T-helper 22 cell (primary cell): Measurements from ENCODE around the gene AP4M1.
"Not testable (repeated sequence)": the region's sequence is repeated elsewhere in the genome, so short reads cannot be mapped to it uniquely, and the experiment has no call there.

ENCODE experiments used
- DNase-seq: peaks from one replicate; pipeline ENCODE4 v3.0.0-alpha.2; 2020; ENCODE audit warnings: low read depth

AP4M1 gene

DNA sequence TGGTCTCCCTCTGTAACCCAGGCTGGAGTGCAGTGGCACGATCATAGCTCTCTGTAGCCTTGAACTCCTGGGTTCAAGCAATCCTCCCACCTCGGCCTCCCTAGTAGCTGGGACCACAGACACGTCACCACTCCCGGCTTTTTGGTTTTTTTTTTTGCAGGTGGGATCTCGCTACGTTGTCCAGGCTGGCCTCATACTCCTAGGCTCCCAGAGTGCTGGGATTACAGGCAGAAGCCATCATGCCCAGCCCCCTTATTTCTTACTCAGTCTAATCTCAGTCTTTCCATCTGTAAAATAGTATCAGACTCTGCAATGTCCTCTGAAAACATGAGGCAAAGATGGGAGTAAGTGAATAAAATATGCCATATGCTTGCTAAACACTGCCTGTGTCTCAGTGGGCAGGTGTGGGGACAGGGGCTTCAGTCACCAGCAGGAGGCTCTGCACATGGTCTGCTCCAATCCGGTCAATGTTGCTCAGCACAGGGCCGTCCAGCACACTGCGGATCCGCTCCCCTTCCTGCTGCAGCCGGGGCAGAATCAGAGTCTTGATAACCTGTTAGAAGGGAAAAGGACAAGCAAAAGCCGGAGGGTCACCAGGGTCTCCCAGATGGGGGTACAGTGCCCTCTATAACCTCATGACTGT is 8.2 kb downstream of the AP4M1 start:
- no peak for DNase-seq

DNA sequence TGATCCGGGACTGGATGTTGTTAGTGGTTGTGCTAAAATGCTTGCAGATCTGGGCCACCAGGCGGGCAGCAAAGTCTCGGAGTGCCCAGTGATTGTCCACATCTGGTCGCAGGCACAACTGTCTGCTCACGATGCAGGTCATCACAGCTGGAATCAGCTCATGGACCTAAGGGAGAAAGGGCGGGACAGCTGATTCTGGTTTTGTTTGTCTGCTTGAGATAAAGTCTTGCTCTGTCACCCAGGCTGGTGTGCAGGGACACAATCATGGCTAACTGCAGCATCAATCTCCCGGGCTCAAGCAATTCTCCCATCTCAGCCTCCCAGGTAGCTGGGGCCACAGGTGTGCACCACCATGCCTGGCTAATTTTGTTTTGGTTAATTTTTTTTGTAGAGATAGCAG is 9.7 kb downstream of the AP4M1 start:
- DNase-seq: no peak

DNA sequence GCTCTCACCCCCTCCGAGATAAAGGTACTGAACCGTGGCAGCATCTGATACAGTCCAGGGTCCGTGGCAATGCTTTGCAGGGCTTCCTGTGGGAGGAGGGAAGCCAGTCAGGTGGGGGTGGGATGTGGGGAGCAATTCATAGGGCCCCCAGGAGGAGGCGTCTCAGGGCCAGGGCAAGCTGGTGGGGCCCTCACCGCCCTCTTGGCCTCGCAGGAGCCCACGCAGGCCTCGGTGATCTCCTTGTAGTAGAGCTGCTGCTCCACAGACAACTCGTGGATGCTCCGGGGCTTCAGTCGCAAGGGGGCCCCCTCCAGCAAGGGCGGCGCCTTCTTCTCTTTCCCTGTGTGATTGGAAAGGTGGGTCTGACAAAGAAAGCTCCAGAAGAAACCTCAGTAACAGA is 10.5 kb downstream of the AP4M1 start:
- no peak for DNase-seq

DNA sequence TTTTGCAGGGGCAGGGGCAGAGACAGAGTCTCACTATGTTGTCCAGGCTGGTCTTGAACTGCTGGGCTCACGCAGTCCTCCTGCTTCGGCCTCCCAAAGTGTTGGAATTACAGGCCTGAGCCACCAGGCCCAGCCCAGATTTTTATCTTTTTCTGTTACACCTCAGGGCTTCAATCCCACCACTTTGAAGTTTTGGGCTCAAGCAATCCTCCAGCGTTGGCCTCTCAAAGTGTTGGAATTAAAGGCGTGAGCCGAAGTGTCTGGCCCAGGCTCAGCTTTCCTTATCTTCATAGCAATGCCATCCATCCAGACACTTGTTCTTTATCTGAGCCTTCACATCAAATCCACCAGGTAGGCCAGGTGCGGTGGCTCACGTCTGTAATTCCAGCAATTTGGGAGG is 13.6 kb downstream of the AP4M1 start:
- DNase-seq: no peak

DNA sequence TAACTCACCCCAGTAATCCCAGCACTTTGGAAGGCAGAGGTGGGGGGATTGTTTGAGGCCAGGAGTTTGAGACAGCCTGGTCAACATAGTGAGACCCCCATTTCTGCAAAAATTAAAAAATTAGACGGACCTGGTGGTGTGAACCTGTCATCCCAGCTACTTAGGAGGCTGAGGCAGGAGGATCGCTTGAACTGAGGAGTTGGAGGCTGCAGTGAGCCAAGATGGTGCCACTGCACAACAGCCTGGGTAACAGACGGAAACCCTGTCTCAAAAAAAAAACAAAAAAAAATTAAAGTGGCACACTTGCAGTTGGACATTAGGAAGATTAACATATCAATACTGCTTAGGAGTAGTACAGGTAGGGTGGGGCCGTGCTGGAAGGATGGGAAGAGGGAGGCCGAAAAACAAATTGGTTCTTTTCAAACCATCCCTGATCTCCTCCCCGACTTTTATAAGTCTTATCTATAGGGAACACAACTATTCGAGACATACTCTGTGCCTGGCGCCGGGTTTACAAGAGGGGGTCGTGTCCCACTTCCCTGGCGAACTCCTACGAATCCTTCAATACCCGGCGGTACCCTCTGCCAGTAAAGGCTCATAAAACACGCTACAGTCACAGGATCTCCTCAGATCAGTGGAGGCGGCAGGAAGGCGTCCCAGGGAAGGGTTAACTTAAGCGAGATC is 17.1 kb downstream of the AP4M1 start:
- no peak for DNase-seq

DNA sequence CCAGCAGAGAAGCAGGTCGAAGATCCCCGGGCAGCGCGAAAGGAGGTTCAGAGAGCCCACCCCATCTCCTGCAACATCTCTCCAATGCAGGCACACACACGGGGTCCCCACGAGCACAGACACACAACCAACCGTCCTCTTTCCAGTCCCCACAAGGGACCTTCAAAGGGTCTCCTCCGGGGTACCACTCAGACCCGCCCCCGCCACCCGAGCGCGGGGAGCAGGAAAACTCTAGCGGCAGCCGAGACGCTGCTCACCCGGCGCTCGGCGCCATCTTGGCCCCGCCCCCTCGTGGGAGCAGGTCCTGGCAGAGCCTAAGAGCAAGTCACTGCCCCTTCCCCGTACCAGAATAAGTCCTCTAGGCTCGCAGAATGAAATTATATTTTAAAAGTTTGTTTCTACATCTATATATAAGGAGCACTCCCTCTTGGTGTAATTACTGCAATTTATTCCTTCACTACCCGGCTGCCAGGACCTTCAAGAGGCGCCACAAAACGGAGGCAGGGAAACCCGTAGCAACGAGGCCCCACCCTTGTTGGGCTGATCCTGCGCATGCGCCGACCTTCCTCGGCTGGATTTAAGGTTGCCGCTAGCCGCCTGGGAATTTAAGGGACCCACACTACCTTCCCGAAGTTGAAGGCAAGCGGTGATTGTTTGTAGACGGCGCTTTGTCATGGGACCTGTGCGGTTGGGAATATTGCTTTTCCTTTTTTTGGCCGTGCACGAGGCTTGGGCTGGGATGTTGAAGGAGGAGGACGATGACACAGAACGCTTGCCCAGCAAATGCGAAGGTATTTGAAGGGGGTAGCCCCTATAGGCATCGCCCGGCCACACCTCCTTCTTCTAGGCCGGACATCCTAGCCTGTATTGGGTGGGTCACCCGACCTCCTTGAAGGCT is 17.9 kb downstream of the AP4M1 start, which contains the start of the genes CNPY4 and TAF6:
CNPY4 (plus strand) TSS at position 563 of the 898 bp plus-strand sequence; CDS start at position 674, 111 bp downstream.
TAF6 (minus strand) TSS at position 287 of the 898 bp plus-strand sequence. CDS start 5,149 bp downstream, outside the sequence.
- DNase-seq: peak; percentile 92

DNA sequence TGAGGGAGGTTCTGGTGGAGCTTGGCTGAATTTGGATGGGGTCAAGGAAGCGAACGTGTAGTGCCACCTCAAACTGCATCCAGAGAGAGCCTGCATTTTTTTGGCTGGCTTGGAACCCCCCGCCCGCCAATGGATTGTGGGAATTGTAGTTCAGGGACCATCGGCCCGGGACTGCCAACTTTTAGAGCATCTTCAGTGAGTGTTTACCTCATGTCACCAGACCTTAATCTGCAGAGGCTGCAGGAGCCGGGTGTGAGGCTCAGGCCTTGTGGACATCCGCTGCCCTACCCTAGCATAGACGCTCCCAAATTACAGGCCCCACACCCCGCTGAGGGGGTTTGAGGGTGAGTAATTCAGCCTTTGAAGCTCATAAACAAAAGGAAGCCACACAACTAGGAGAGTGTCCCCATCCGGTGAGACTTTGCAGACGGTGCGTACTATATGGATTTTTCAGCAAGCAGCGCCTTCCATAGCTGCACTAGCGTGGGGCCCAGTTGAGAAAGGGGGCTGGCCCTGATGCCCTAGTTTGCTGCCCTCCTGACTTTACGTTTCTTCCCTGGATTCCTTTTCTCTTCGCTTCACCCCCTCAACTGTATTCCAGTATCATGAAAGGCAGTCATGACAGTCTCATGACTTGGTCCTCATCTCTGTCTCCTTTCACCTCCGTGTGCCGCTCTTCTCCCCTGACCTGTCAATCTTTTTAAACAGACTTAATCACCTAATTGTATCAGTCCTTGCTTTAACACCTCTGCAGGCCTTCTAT is 18.7 kb downstream of the AP4M1 start:
- peak; percentile 59 for DNase-seq

DNA sequence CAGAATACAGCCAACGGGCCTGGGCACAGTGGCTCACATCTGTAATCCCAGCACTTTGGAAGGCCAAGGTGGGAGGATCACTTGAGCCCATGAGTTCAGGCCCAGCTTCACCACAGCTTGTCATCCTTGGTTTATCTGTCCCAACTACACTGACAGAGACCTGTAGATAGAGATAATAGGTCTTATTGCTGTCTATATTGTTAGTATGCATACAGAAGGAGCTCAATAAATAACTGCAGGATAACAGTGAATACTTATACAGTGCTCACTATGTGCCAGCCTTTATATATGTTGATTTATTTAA is 19.2 kb downstream of the AP4M1 start:
- DNase-seq: no peak

DNA sequence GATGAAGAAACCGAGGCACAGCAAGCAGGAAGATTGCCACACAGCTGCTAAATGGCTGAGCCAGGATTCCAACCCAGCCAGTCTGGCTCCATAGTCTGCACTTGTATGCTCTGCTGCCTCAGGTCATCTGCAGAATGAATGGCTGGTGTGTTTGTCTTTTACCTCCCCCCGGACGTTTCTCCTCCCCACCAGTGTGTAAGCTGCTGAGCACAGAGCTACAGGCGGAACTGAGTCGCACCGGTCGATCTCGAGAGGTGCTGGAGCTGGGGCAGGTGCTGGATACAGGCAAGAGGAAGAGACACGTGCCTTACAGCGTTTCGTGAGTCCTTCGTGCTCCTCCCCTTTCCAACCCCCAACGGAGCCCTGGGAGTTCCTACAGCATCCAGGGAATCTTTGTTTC is 20.6 kb downstream of the AP4M1 start:
- no peak for DNase-seq

DNA sequence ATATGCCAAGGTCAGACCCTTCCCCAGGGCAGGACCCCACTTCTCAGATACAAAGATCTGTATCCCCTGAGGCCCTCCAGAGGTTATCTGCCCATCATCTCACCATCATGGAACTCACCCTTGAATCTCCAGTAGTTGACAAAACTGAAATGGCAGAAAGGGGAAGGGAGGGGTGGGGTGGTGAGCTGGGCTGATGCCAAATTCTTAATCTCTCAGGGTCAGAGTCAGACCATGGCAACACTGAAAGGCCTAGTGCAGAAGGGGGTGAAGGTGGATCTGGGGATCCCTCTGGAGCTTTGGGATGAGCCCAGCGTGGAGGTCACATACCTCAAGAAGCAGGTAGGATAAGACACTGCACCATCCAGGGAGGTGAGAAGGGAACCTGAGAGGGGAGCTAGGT is 21.1 kb downstream of the AP4M1 start:
- DNase-seq: no peak

DNA sequence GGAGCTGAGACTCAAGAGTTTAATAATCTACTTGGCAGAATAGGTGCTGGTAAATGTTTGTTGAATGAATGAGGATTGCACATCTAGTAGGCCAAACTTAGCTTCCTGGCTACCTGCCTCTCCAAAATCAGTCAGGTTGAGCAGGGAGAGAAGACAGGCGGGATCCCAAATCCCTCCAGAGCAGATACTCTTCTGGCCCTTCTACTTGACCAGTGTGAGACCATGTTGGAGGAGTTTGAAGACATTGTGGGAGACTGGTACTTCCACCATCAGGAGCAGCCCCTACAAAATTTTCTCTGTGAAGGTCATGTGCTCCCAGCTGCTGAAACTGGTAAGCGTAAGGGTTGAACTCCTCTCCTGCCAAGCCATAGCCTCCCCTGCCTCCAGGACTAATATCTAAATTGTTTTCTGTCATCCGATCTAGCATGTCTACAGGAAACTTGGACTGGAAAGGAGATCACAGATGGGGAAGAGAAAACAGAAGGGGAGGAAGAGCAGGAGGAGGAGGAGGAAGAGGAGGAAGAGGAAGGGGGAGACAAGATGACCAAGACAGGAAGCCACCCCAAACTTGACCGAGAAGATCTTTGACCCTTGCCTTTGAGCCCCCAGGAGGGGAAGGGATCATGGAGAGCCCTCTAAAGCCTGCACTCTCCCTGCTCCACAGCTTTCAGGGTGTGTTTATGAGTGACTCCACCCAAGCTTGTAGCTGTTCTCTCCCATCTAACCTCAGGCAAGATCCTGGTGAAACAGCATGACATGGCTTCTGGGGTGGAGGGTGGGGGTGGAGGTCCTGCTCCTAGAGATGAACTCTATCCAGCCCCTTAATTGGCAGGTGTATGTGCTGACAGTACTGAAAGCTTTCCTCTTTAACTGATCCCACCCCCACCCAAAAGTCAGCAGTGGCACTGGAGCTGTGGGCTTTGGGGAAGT is 23.1 kb downstream of the AP4M1 start:
- DNase-seq: no peak

DNA sequence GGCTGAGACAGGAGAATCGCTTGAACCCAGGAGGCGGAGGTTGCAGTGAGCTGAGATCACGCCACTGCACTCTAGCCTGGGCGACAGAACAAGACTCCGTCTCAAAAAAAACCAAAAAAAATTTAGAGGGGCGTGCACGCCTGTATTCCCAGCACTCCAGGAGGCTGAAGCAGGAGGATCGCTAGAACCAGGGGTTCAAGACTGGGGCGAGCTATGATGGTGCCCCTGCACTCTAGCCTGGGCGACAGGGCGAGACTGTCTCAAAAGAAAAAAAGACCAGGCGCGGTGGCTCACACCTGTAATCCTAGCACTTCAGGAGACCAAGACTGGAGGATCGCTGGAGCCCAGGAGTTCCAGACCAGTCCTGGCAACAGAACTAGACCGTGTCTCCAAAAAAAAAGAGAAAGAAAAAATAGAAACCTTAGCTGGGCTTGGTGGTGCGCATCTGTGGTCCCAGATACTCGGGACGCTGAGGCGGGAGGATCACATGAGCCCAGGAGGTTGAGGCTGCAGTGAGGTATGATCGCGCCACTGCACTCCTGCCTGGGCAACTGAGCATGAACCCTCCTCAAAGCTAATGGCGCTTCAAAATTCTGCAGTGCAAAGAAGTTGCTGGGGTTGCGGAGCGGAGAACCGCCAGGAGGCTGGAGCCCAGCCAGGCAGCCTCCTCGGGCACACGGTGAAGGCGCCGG is 24.9 kb downstream of the AP4M1 start:
- DNase-seq: no peak

DNA sequence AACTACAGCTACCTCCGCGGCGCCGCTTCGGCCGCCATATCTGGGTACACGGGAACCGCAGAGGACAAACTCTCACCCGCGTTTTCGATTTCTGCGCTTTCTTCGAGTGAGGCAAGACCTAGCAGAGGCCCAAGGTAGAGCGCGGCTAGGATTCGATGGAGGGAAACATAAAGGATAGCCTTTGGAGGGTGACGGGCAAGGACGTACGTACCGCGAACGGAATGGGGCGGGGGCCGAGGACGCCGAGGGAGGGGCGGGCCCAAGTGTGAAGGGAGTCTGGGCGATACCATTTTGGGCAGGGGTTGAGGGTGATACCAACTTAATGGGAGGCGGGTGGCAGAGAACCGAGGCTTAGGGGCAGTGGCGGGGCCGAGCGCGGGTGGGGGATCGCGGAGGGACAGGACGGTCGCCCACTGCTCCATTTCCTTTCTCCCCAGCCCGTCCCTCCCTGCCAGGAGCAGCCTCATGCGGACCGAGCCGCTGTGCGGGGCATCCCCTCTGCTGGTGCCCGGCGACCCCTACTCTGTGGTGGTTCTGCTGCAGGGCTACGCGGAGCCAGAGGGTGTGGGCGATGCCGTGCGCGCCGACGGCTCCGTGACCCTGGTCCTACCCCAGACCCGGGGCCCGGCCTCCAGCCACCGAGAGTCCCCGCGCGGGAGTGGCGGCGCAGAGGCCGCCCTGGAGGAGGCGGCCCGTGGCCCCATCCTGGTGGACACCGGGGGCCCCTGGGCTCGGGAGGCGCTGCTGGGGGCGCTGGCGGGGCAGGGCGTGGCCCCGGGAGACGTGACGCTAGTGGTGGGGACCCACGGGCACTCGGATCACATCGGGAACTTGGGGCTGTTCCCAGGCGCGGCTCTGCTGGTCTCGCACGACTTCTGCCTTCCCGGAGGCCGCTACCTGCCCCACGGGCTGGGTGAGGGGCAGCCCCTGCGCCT is 25.8 kb downstream of the AP4M1 start, which contains the start of gene MBLAC1:
MBLAC1 (plus strand) TSS at position 37 of the 935 bp plus-strand sequence; CDS start at position 466, 429 bp downstream.
- DNase-seq: peak; percentile 85

DNA sequence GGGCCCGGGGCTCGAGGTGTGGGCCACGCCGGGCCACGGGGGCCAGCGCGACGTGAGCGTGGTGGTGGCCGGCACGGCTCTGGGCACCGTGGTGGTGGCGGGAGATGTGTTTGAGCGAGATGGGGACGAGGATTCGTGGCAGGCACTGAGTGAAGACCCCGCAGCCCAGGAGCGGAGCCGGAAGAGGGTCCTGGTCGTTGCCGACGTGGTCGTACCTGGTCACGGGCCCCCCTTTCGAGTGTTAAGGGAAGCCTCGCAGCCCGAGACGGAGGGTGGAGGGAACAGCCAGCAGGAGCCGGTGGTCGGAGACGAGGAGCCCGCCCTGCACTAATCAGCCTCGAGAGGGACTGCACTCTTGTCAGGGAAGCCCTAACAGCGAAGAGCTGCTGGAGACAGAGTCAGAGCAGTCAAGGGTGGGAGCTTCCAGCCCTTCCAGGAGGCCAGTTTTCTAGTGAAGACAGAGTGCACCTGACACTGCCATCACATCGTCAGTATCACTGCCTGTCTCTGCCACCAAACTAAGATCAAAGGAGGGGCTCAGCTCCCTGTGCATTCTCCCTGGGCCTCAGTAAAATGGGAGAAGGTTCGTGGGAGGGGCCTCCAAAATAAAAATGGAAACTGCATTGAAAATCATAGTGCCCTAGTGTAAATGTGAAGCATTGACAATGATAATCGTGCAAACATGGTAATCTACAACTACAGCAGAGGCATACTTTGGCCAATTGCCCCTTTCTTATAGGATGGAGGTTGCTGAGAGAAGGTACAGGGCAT is 26.6 kb downstream of the AP4M1 start:
- DNase-seq: no peak

DNA sequence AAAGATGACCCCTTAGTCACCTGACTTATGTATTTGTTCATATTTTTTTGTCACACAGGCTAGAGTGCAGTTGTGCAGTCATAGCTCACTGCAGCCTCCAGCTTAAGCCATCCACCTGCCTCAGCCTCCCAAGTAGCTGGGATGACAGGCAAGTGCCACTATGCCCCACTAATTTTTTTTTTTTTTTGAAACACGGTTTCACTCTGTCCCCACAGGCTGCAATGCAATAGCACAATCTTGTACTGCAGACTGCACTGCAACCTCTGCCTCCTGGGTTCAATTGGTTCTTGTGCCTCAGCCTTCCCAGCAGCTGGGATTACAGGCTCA is 27.2 kb downstream of the AP4M1 start:
- DNase-seq: no peak

DNA sequence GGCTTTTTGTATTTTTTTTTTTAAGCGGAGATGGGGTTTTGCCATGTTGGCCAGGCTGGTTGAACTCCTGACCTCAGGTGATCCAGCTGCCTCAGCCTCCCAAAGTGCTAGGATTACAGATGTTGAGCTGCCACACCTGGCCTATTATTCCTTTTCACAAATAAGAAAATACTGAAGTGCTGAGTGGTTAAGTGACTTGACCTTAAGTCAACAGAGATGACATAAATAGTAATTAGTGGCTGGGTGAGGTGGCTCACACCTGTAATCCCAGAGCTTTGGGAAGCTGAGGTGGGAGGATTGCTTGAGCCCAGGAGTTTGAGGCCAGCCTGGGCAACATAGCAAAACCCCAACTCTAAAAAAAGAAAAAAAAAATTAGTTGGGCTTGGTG is 28.8 kb downstream of the AP4M1 start:
- DNase-seq: not testable (repeated sequence)

DNA sequence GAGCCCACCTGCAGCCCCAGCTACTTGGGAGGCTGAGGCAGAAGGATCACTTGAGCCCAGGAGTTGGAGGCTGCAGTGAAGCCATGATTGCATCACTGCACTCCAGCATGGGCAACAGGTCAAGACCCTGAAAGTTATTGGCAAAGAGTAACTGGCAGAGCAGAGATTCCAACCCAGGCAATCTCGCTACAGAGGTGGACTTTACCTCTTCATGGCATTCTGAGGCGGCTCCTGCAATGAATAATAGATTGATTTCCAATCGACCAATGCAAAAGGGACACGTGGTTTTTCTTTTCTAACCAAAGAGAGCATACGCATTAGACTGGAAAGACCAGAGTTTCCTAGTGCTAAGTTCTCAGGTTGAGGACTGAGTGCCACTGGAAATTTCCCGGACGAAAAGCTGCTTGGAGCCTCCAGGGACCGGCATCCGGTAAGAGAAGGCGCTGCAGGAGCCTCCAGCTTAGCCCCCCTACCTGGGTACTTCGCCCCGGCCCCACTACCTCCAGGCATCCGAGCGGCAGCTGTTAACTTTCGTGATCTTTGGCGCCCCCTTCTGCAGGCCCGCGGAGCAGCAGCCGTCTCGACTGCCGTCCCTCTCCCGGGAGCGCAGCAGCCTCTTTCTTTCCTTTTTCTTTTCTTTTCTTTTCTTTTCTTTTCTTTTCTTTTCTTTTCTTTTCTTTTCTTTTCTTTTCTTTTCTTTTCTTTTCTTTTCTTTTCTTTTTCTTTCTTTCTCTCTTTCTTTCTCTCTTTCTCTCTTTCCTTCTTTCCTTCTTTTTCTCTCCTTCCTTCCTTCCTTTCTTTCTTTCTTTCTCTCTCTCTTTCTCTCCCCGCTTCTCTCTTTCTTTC is 29.4 kb downstream of the AP4M1 start:
- DNase-seq: peak; percentile 61

DNA sequence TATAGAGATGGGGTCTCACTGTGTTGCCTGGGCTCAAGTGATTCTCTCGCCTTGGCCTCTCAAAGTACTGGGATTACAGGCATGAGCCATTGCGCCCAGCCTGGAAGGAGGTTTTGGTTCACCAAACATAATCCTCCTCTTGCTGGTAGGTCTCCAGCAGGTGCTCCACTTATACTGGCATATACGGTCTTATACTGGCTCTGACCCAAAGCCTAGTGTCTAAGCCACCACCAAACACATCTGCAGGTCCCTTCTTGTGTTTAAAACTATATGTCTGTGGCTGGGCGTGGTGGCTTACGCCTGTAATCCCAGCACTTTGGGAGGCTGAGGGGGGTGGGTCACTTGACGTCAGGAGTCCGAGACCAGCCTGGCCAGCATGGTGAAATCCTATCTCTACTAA is 30.7 kb downstream of the AP4M1 start:
- no peak for DNase-seq
